Astrocyte (in vitro differentiated cells and primary cell): ENCODE results near the gene DCAKD. TPM values are rescaled to one million over a fixed set of nuclear protein-coding genes. Genes with fewer than 3 reads are reported as not detected.

ENCODE experiments used
- DNase-seq: peaks from one replicate; pipeline ENCODE4 v3.0.0-alpha.2; 2010; ENCODE audit warnings: low read depth
- FAIRE-seq: peaks from 2 replicates; lab custom pipeline; 2011; peaks lifted over from hg19 to GRCh38; lab: Jason Lieb, UNC
- H2AFZ ChIP-seq: 2 replicates; pipeline ENCODE4 v1.6.0; 2012; ENCODE audit warnings: low read depth, low read length, inconsistent platforms
- H3K27ac ChIP-seq: 2 replicates; pipeline ENCODE4 v1.5.1; 2011; ENCODE audit warnings: low read depth, low read length, inconsistent platforms
- H3K27me3 ChIP-seq: 2 replicates; pipeline ENCODE4 v1.6.0; 2011; ENCODE audit warnings: low read length, inconsistent platforms; ENCODE audit not compliant: insufficient read depth
- H3K36me3 ChIP-seq: 2 replicates; pipeline ENCODE4 v1.5.1; 2011; ENCODE audit warnings: low read length, inconsistent platforms; ENCODE audit not compliant: insufficient read depth
- H3K4me1 ChIP-seq: 2 replicates; pipeline ENCODE4 v1.5.1; 2011; ENCODE audit warnings: low read length, inconsistent platforms; ENCODE audit not compliant: insufficient read depth
- H3K4me2 ChIP-seq: 2 replicates; pipeline ENCODE4 v1.6.0; 2012; ENCODE audit warnings: low read length, inconsistent platforms
- H3K4me3 ChIP-seq: 2 replicates; pipeline ENCODE4 v1.5.1; 2011; ENCODE audit warnings: low read depth, mild to moderate bottlenecking, low read length, inconsistent platforms; ENCODE audit not compliant: insufficient read depth
- H3K79me2 ChIP-seq: 2 replicates; pipeline ENCODE4 v1.6.0; 2012; ENCODE audit warnings: mild to moderate bottlenecking, low read length, inconsistent platforms; ENCODE audit not compliant: insufficient read depth
- H3K9ac ChIP-seq: 2 replicates; pipeline ENCODE4 v1.6.0; 2012; ENCODE audit warnings: mild to moderate bottlenecking, low read length, inconsistent platforms
- H3K9me3 ChIP-seq: 2 replicates; pipeline ENCODE4 v1.5.1; 2012; ENCODE audit warnings: low read depth, mild to moderate bottlenecking, low read length, inconsistent platforms; ENCODE audit not compliant: insufficient read depth
- H4K20me1 ChIP-seq: 2 replicates; pipeline ENCODE4 v1.6.0; 2012; ENCODE audit warnings: low read length, inconsistent platforms; ENCODE audit not compliant: insufficient read depth
- H3K27ac Mint-ChIP-seq: one replicate; pipeline ENCODE4 v1.8.0; 2021; ENCODE audit warnings: mild to moderate bottlenecking, mixed read lengths; ENCODE audit not compliant: unreplicated experiment
- H3K27me3 Mint-ChIP-seq: one replicate; pipeline ENCODE4 v1.8.0; 2021; ENCODE audit warnings: low read depth, mixed read lengths; ENCODE audit not compliant: unreplicated experiment
- H3K36me3 Mint-ChIP-seq: one replicate; pipeline ENCODE4 v1.8.0; 2021; ENCODE audit warnings: low read depth, mixed read lengths; ENCODE audit not compliant: unreplicated experiment
- H3K4me1 Mint-ChIP-seq: one replicate; pipeline ENCODE4 v1.8.0; 2021; ENCODE audit warnings: low read depth, mixed read lengths; ENCODE audit not compliant: unreplicated experiment
- H3K4me3 Mint-ChIP-seq: one replicate; pipeline ENCODE4 v1.8.0; 2021; ENCODE audit warnings: mild to moderate bottlenecking, moderate library complexity, mixed read lengths; ENCODE audit not compliant: unreplicated experiment
- H3K9me3 Mint-ChIP-seq: one replicate; pipeline ENCODE4 v1.8.0; 2021; ENCODE audit warnings: mild to moderate bottlenecking, mixed read lengths; ENCODE audit not compliant: unreplicated experiment
- CTCF ChIP-seq: IDR thresholded peaks from 2 replicates; pipeline ENCODE4 v1.5.1; 2011; ENCODE audit warnings: low read depth, mild to moderate bottlenecking, inconsistent platforms, low read length, moderate library complexity; ENCODE audit not compliant: insufficient read depth
- EZH2 ChIP-seq: IDR thresholded peaks from 2 replicates; pipeline ENCODE4 v1.6.1; 2012; ENCODE audit warnings: mild to moderate bottlenecking, low read length, inconsistent platforms; ENCODE audit not compliant: insufficient read depth
- total RNA-seq: library from RNA; stranded (reverse); gene quantifications from 2 replicates; pipeline ENCODE4 v1.2.1, GENCODE V29; 2021

DCAKD gene
- total RNA-seq, 1 donor from 2014 or later = 34.8 TPM

- Mint-ChIP-seq H3K9me3 (no peaks in the 10 kb centered on the region), H3K27me3 (peaks cover 26% of the 10 kb centered on the region), H3K4me3 (peak overlapping the region; percentile 47), H3K36me3 (no peaks in the 10 kb centered on the region), H3K27ac (peak overlapping the region; percentile 59), H3K4me1 (peaks cover 4% of the 10 kb centered on the region)
- no peak overlapping the region for H3K4me3 ChIP-seq
- H3K79me2 ChIP-seq = no peaks in the 10 kb centered on the region
- TF ChIP-seq EZH2 = no peak
- no peak for TF ChIP-seq CTCF
- DNase-seq (no peak), FAIRE-seq (no peak)
- H3K27me3 ChIP-seq = no peaks in the 10 kb centered on the region
- H3K4me1 ChIP-seq = peaks cover 22% of the 10 kb centered on the region
- no peak overlapping the region for H2AFZ ChIP-seq
- peaks cover 4% of the 10 kb centered on the region for H3K36me3 ChIP-seq
- no peak overlapping the region for H3K9ac ChIP-seq
- H3K27ac ChIP-seq = no peak overlapping the region
- peak overlapping the region; percentile 84 for H3K4me2 ChIP-seq
- peaks cover 10% of the 10 kb centered on the region for H4K20me1 ChIP-seq
- no peaks in the 10 kb centered on the region for H3K9me3 ChIP-seq
Measured at GRCh38 chr17:45020354-45021138, 30.9 kb downstream of the DCAKD start.

- Histone ChIP-seq H2AFZ (peak overlapping the region; percentile 77), H3K4me2 (peak overlapping the region; percentile 84), H3K27me3 (no peaks in the 10 kb centered on the region), H3K9me3 (no peaks in the 10 kb centered on the region), H3K79me2 (no peaks in the 10 kb centered on the region), H3K4me3 (peak overlapping the region; percentile 58), H3K36me3 (peaks cover 4% of the 10 kb centered on the region), H4K20me1 (peaks cover 10% of the 10 kb centered on the region), H3K9ac (peak overlapping the region; percentile 55), H3K27ac (no peak overlapping the region), H3K4me1 (peaks cover 22% of the 10 kb centered on the region)
- TF ChIP-seq EZH2 (no peak), CTCF (peak; percentile 11)
- peaks cover 26% of the 10 kb centered on the region for H3K27me3 Mint-ChIP-seq
- DNase-seq = no peak
- H3K36me3 Mint-ChIP-seq = no peaks in the 10 kb centered on the region
- no peak overlapping the region for H3K27ac Mint-ChIP-seq
- H3K4me1 Mint-ChIP-seq = peaks cover 4% of the 10 kb centered on the region
- no peaks in the 10 kb centered on the region for H3K9me3 Mint-ChIP-seq
- H3K4me3 Mint-ChIP-seq = peak overlapping the region; percentile 91
- FAIRE-seq = no peak
Measured at GRCh38 chr17:45018848-45019711, 32.4 kb downstream of the DCAKD start.
